NCI-H774 (cell line): ENCODE measurements around the gene C2CD4B.

Experiments used
- DNase-seq: peaks from one replicate; lab custom pipeline; 2025; lab: John Stamatoyannopoulos, UW

Gene C2CD4B, protein sequence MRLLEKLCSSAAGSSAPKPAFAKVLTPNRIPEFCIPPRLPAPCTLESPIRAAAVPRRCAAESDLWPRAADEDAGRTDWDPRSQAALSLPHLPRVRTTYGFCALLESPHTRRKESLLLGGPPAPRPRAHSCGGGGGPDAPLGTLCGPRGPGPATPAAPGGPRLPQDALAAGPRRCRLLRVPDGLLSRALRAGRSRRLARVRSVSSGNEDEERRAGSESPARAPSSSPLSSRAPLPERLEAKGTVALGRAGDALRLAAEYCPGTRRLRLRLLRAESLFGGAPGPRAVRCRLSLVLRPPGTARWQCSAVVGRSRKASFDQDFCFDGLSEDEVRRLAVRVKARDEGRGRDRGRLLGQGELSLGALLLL

DNA sequence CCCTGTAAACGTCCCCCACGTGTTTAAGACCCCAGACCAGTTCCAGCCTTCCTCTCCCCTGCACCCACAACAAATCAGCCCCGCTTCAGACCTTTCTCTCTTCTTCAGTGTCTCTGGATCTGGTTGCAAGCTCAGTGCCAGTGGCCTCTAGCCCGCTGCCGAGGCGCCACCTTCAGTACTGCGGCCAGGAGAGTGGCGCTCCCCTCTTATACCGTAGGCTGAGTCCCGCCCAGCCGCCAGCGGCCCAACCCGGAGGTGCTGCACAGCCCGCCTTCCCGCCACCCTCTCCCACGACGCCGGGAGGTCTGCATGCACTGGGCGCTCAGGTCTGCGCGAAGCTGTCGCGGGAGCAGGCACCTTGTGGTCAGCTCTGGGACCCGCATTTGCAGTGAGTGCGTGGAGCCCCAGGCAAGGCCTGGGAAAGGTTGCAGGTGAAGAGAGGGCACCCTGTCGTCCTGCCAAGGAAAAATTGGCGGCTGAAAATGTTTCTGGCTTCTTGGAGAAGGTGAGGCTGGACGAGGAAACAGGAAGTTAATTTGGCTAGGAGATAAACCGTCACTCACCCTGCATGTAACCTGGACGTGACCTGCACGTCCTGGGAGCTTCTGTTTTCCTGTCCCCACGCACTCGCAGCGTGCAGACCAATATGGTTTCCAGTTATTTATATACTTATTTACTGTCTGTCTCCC lies at the start of gene C2CD4B:
Gene C2CD4B (minus strand): TSS at position 182 of the 689 bp plus-strand sequence. CDS start 301 bp downstream, outside the sequence.
- DNase-seq: no peak

DNA sequence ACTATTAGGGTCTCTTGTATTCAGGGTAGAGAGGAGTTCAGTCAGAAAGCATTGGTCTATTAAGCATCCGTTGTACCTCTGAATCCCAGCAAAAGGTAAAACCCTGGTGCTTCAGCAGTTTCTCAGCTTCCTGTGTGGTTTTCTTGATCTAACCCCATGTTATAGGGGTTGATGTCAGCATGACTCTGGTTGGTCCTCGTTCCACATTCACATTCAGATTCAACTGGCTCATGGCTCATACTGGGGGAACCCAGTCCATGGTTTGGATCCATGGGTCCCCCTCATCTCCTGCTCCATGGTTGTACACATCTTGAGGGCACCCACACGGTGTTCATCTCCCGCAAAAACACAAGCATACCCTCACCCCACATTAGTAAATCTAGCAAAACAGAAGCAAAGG lies 47.7 kb upstream of the C2CD4B start:
- DNase-seq: no peak

DNA sequence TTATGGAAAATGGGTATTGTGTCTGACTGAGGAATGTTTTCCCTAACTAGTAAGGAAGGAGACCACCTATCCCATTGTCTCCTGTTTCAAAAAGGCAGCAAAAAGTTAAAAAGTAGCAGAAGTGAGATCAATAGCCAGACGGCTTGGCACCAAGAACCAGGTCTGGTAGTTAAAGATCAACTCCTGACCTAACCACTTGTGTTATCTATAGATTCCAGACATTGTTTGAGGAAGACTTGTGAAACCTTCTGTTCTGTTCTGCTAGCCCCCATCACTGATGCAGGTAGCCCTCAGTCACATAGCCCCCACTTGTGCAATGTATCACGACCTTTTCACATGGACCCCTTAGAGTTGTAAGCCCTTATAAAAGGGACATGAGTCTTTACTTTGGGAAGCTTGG lies 46.3 kb upstream of the C2CD4B start:
- DNase-seq: no peak

DNA sequence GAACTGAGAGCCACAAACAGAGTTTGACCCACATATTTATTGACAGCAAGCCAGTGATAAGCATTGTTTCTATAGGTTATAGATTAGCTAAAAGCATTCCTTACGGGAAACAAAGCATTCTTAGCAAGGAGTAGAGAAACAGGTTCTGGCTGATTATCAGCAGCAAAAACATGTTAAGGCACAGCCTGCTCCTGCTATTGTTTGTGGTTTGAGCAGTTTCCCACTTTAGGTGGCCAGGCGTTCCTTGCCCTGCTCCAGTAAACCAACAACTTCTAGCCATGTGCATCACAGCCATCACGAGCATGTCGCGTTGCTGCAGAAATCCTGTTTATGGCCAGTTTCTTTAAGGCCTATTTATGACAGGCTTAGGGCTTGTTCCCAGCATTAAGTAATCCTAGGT lies 44.7 kb upstream of the C2CD4B start:
- no peak for DNase-seq

DNA sequence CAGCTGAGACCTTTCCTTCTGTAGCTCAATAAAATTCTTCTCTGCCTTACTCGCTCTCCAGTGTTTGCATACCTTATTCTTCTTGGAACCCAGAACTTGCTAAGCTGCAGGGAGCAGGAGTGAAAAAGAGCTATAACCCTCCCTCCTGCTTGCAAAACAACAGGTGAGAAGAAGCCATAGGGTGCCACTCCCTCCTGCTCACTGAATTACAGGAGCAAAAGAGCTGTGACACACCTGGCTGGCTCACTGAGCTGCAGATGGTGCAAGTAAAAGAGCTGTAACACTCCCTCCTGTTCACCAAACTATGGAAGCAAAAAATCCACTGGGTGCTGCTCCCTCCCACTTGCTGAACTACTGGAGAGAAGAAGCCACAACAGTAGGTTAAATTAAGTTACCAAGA lies 44.2 kb upstream of the C2CD4B start:
- DNase-seq: peak; percentile 30

DNA sequence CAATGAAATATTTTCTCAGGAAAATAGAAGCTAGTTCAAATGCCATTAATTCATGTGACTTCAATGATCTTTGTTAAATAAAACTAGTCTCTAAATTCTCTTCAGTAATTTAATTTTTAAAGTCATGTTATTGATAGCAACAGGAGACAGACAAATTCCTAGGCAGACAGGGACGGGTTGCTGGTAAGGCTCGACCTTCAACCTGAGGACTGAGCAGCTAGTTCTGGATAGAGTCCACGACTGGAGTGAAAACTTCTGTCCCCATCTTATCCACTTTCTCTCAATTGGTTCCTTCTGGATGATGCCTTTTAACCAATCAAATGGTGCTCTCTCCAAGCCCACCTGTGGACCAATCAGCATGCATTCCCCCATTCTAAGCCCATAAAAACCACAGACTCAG lies 43.8 kb upstream of the C2CD4B start:
- DNase-seq: no peak

DNA sequence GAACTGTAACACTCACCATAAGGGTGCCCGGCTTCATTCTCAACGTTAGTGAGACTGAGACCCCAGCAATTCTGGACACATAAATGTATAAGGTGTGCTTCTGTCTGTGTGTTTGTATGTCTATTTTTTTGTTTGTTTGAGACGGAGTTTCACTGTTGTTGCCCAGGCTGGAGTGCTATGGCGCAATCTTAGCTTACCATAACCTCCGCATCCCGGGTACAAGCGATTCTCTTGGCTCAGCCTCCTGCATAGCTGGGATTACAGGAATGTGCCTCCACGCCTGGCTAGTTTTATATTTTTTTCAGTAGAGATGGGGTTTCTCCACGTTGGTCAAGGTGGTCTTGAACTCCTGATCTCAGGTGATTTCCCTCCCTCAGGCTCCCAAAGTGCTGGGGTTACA lies 43.3 kb upstream of the C2CD4B start:
- no peak for DNase-seq

DNA sequence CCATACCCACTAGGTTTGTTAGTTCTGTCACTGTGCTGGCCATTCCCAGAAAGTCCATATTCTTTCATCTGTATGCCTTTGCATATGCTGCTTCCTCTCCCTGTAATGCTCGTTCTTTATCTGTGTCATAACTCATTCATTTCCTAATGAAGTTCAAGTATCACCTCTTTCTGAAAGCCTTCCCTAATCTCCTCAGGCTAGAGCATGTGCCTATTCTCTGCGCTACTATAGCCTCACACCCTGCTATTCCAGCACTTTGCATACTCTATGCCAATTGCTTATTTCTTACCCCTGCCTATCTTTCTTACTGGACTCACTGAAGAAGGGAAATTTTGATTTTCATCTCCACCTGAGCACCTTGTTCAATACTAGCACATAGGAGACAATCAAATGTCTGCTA lies 25.6 kb upstream of the C2CD4B start:
- DNase-seq: no peak

DNA sequence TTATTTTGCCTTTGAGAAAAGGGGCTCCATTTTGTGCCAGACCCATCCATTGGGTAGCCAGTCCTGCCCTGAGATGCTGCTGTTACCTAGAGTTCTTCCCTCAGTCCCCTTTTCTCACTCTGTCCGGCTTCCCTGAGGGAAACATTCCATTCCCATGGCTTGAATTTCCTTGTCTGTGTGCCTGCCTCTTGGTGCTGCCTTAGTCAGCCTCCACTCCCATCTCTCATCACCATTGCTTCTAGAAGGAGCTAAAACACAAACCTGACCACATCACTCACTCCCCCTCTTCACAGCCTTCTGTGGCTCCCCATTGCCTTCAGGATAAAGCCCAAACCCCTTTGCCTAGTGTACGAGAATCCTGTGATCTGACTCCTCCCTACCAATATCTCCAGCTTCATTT lies 25.2 kb upstream of the C2CD4B start:
- DNase-seq: no peak

DNA sequence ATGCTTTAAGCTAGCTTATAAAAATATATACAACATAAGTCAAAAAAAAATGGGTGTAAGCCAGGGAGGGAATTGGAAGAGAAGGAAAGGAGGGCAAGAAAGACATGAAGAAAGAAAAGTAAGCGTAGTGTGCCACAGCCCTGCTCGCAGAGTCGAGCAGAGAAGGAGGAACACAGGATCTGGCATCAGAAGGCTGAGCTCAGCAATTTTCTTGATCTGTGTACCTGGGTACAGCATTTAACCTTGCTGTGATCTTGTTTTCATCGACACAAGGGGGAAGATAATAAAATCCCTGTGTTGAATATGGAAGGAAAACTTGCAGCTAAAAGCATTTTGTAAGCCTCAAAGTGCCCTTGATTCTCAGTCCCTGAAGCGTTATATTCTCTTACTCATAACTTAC lies 23.7 kb upstream of the C2CD4B start:
- DNase-seq: no peak

DNA sequence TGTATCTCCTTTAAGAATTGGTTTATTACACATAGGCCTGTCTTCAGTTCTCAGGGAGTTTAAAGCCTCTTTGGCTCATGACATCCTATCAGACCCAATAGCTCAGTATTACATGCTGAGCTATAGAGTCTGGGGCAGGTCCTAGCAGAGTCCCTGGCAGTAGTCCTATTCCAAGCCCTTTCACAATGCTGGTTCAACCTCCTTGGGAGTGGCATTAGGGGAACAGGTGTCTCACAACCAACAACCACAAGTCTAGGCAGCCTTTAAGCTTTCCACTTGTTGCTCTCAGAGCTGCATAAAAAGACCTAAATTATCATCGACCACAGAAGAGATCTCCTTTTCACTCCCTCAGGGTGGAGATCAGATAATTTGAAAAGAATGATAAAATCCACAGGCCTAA lies 22.8 kb upstream of the C2CD4B start:
- DNase-seq: no peak

DNA sequence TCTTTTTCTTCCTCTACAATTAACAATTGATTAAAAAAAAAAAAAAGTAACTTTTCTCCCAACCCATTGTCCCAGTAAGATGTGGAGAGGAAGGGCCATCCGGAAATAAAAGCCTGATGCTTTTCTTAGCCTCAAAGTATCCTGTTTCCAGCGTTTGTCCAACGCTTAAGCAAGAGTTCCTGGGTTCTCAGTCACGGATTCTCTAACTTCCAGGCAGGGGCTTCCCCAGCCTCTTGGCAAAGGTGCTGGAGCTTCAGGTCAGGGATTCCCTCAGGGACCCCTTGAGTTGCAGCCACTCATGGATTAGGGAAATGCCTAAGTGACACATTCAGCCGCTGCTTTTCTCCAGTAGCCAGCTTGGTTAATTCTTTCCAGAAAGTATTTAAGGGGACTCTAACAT lies 22.3 kb upstream of the C2CD4B start:
- DNase-seq: no peak

DNA sequence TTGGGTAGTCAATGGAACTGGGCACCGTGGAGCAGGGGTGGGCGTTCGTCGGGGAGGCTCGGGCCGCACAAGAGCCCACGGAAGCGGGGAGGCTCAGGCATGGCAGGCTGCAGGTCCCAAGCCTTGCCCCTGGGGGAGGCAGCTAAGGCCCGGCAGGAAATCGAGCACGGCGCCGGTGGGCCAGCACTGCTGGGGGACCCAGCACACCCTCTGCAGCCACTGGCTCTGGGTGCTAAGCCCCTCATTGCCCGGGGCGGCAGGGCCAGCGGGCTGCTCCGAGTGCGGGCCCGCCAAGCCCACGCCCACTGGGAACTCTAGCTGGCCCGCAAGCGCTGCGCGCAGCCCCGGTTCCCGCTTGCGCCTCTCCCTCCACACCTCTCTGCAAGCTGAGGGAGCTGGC lies 21.5 kb upstream of the C2CD4B start:
- no peak for DNase-seq

DNA sequence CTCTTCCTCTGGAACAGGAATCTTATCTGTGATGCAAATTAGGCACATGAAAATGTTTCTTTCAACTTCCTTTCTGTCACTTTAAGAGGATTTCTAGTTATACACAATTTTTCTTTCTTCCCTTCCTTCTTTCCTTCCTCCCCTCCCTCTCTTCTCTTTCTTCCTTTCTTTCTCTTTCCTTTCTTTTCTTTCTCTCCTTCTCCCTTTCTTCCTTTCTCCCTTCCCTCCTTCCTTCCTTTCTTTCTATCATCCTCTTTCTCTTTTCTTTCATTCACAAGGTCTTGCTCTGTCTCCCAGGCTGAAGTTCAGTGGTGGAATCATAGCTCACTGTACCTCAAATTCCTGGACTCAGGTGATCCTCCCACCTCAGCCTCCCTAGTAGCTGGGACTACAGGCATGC lies 18.0 kb upstream of the C2CD4B start:
- DNase-seq: no peak

DNA sequence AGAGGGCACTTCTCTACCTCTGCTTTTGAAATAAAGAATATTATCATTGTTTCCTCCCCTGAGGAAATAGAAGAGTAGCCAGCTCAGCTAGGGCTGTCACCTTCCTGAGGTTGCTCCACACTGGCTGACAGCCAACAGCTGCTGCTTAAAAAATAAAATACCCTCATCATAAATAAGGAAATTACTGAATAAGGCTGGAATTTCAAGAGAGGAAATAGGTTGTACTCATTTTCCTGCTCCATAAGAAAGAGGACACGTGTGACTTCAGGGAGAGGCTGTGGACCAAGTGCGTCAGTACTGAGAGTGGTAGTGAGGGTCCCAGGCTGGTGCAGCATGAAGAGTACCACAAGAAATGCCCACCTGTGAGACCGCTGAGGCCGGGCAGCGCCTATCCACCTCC lies 8.1 kb upstream of the C2CD4B start:
- no peak for DNase-seq

DNA sequence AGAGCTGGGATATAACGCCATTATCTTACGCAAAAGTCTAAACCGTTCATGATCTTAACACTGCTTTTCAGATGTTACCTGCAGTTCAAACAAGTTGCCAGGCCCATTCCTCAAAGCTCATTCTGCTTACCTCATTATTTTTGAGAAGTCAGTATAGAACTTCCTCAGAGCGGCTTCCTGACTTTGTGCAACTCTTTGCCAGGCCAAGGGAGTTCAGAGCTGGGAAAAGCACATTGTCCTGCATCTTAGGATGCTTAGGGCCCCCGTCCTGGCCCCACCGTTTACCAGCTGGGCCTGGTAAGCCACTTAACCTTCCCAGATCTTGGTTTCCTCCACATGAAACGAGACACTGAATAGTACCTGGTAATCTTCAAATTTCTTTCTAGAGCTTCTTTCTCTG lies 6.8 kb upstream of the C2CD4B start:
- no peak for DNase-seq

DNA sequence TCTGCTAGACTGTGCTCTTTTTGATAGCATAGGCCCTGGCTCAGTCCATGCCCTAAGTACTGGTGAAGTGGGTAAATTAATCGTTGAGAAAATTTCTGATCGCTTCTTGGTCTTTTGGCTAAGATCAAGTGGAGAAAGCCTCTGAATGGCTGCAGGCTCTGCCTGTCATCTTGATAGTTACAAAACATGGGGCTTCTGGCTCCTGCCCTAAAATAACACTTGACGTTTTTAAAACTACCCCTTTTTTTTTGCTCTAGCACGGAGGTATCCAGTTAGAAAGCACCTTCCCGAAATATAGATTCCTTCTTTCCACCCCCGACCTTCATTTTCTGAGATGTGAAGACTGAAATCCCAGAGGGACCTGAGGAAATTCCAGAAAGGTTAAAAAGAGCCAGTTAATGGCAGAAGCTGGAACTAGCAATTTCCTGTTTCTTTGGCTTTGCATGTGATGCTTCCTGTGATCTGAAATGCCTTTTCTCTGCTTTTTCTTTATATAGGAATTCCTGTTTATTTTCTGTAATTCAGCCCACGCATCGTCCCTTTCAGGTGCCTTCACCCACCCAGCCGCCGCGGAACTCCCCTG lies 799 bp upstream of the C2CD4B start:
- no peak for DNase-seq

DNA sequence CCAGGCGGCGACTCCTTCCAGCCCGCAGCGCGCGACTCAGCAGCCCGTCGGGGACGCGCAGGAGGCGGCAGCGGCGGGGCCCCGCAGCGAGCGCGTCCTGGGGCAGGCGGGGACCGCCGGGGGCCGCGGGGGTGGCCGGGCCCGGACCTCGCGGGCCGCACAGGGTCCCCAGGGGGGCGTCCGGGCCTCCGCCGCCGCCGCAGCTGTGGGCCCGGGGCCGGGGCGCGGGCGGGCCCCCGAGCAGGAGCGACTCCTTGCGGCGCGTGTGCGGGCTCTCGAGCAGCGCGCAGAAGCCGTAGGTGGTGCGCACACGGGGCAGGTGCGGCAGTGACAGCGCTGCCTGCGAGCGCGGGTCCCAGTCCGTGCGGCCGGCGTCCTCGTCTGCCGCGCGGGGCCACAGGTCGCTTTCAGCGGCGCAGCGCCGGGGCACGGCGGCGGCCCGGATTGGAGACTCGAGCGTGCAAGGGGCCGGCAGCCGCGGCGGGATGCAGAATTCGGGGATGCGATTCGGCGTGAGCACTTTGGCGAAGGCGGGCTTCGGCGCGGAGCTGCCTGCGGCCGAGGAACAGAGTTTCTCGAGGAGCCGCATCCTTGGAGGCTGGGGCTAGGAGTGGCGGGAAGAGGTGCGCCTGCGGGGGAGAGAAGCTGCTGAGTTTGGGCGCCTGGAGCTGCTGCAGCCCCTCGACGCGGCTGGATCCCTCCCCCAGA lies 535 bp downstream of the C2CD4B start:
- no peak for DNase-seq

DNA sequence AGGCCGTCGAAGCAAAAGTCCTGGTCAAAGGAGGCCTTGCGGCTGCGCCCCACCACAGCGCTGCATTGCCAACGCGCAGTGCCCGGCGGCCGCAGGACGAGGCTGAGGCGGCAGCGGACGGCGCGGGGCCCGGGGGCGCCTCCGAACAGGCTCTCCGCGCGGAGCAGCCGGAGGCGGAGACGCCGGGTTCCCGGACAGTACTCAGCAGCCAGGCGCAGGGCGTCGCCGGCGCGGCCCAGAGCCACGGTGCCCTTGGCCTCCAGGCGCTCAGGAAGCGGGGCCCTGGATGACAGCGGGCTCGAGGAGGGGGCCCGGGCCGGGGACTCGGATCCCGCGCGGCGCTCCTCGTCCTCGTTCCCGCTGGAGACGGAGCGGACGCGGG lies 1.1 kb downstream of the C2CD4B start:
- DNase-seq: peak; percentile 38

DNA sequence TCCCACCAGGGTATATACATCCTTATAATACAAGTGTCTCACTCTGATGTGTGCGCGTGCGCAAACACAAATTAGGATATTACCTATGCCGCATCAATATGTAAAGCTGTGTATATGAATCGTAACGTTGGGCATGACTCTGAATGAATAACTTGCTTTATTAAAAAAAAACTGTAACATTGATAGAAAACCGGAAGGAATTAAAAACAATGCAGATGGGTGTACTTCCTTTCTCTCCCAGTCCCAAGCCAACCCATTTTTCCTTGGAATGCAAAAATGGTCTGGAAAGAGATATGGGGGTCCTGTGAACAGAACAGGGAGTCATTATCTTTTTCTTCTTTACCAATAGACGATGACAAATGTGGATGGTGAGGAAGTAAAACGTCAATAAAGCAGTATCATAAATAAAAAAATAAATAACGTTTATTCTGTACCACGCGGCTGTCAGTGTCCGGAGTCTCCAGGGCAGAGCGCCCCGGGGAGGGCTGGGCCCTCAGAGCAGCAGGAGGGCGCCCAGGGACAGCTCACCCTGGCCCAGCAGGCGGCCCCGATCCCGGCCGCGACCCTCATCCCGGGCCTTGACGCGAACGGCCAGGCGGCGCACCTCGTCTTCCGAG lies 1.6 kb downstream of the C2CD4B start:
- DNase-seq: no peak

DNA sequence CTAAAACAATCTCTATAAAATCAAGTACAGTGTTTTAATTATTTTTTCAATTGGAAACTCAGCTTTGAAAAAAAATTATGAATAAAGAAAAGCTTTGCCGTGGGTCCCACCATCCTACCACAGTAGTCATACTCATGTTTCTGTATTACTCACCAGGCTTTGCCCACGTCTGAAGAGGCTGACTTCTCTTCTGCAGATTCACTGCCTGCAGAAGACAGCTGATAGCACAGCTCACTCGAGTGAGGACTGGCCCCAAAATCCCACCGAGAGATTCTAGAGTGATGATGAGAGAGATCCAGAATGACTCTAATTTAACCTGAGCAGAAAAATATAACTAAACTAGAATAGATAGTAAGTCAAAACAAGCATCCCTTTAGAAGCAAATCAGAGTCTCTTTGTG lies 11.9 kb downstream of the C2CD4B start:
- no peak for DNase-seq

DNA sequence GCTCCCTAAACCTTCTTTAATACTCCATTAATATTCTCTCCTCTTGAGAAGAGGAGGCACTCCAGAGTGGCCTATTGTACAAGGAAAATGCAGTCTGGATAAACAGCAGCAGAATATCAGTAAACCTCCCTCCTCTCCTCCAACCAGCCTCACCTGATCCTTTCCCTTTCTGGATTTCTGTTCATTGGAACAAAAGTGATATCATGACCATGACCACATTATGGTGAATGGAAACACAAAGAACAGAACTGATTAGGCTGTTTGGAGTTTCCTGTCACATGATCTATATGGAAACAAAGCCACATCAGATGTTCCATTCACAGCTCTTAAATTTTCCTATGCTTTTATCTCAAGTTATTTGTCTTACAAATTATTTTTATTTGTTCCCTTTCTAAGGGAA lies 14.6 kb downstream of the C2CD4B start:
- DNase-seq: peak; percentile 31
